Measurements from ENCODE around the gene TBX3.

TBX3 gene

GRCh38 chr12:114682106-114682784 is 1.7 kb downstream of the TBX3 start:
- DNase-seq = no peak

GRCh38 chr12:114681116-114681871 is 2.7 kb downstream of the TBX3 start:
- peak; percentile 56 for DNase-seq

GRCh38 chr12:114680604-114681069 is 3.3 kb downstream of the TBX3 start:
- DNase-seq = no peak

- no peak for DNase-seq
Measured at GRCh38 chr12:114679942-114680341, 4.0 kb downstream of the TBX3 start.

GRCh38 chr12:114679452-114679875 is 4.5 kb downstream of the TBX3 start:
- DNase-seq = no peak

GRCh38 chr12:114678718-114679117 is 5.3 kb downstream of the TBX3 start:
- DNase-seq = no peak

- DNase-seq = no peak
Measured at GRCh38 chr12:114678028-114678427, 5.9 kb downstream of the TBX3 start.

- no peak for DNase-seq
Measured at GRCh38 chr12:114676142-114676741, 7.7 kb downstream of the TBX3 start.

GRCh38 chr12:114674251-114675047 is 9.5 kb downstream of the TBX3 start:
- no peak for DNase-seq

- no peak for DNase-seq
Measured at GRCh38 chr12:114673901-114674250, 10.1 kb downstream of the TBX3 start.

GRCh38 chr12:114673169-114673833 is 10.7 kb downstream of the TBX3 start:
- peak; percentile 84 for DNase-seq

- no peak for DNase-seq
Measured at GRCh38 chr12:114672817-114673168, 11.2 kb downstream of the TBX3 start.

GRCh38 chr12:114671443-114672411 is 12.2 kb downstream of the TBX3 start:
- no peak for DNase-seq

- DNase-seq = no peak
Measured at GRCh38 chr12:114671066-114671442, 12.9 kb downstream of the TBX3 start.

- DNase-seq = no peak
Measured at GRCh38 chr12:114670291-114670980, 13.5 kb downstream of the TBX3 start.

GRCh38 chr12:114669401-114670290 is 14.3 kb downstream of the TBX3 start:
- DNase-seq = peak; percentile 52

GRCh38 chr12:114668886-114669288 is 15.1 kb downstream of the TBX3 start:
- no peak for DNase-seq

- DNase-seq = peak; percentile 91
Measured at GRCh38 chr12:114668151-114668885, 15.7 kb downstream of the TBX3 start.

GRCh38 chr12:114667669-114668150 is 16.3 kb downstream of the TBX3 start:
- no peak for DNase-seq
